IPS DF 6.9 (cell line): ENCODE data around the gene CTDSPL.

Experiments
- DNase-seq: peaks from one replicate; pipeline ENCODE4 v3.0.0-alpha.2; 2013; ENCODE audit warnings: low read depth, low spot score
- H3K27ac ChIP-seq: one replicate; pipeline ENCODE4 v1.5.1; 2013; ENCODE audit warnings: low read length, control low read depth
- H3K27me3 ChIP-seq: 2 replicates; pipeline ENCODE4 v1.6.1; 2013; ENCODE audit warnings: mild to moderate bottlenecking, low read length; ENCODE audit not compliant: control insufficient read depth, insufficient read depth
- H3K36me3 ChIP-seq: 2 replicates; pipeline ENCODE4 v1.6.1; 2013; ENCODE audit warnings: low read length; ENCODE audit not compliant: control insufficient read depth, insufficient read depth
- H3K4me1 ChIP-seq: 2 replicates; pipeline ENCODE4 v1.6.1; 2013; ENCODE audit warnings: low read length; ENCODE audit not compliant: control insufficient read depth, insufficient read depth
- H3K4me3 ChIP-seq: 2 replicates; pipeline ENCODE4 v1.5.1; 2013; ENCODE audit warnings: mild to moderate bottlenecking, low read length
- H3K9me3 ChIP-seq: 2 replicates; pipeline ENCODE4 v1.6.1; 2013; ENCODE audit warnings: low read length, inconsistent platforms; ENCODE audit not compliant: control insufficient read depth, insufficient read depth
- WGBS: extraction: QIAGEN DNeasy Blood & Tissue Kit; methylation state at CpG from one replicate; pipeline ENCODE4 v1.1.7; 2013; ENCODE audit warnings: mixed read lengths, missing lambda C conversion rate; ENCODE audit not compliant: insufficient read length, insufficient coverage; 5-methylcytosine and 5-hydroxymethylcytosine counted together

The CTDSPL gene

DNA sequence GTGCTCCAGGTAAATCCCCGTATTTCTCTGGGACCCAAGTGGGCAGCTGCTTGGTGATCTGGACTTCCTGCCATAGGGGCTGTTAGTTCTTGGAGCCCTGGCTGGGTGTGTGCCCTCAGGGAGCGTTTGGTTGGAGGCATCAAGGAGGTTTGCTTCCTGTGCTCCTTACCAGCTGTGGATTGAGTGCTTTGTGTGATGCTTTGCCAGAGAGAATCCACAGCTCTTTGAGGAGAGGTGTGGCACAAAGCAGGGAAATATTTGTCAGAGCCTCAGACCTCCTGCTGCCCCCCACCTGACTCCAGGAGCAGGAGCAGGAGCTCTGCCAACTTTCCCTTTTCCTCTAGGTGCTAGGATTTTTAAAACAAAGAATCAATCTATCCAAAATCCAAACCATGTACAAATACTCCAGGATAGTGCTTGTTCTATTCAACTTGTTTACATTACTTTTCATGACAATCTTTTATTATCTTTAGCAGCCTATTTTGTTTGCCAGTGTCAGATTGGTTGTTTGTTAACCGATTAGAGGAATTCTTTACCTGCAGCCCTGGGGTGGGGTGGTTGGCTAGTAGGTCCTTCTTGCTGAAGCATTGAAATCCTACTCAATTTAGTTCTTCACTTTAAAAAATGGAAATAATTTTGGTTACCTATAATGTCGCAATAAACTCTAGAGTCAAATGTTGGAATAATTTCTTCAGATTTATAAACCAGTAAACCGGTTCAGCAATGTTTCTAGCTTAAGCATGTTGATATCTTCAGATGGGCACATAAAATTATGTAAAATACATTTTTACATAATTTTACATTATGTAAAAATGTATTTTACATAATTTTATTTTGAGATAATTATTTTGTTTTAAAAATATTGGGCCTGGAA, 2.5 kb downstream of the CTDSPL start:
- no peak overlapping the region for H3K27ac ChIP-seq
- no peaks in the 10 kb centered on the region for H3K9me3 ChIP-seq
- no CpG with 5 or more reads among the region's 5 CpGs for WGBS
- no peaks in the 10 kb centered on the region for H3K36me3 ChIP-seq
- no peak overlapping the region for H3K4me3 ChIP-seq
- peaks cover 6% of the 10 kb centered on the region; the same call in 1 of the 2 replicates for H3K4me1 ChIP-seq
- DNase-seq, result no peak
- H3K27me3 ChIP-seq, result no peaks in the 10 kb centered on the region

DNA sequence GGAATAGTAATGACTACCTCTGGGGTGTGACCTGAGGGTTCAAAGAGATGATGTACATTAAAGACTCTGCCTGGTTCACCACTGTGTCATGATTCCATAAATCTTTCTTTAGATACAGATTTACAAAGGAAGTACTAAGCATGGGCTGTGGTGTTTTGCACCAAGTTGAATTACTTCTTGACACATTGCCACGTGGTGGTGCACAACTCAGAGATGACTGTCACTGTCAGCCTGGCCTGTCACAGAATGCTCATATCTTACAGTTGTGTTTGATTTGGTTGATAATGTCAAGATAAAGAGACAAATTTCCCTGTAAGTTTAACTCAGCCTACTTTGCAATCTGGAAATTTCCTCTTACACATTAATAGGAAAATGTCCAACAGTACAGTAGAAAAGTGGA, 3.2 kb downstream of the CTDSPL start:
- no peaks in the 10 kb centered on the region for H3K9me3 ChIP-seq
- no peak overlapping the region for H3K4me3 ChIP-seq
- H3K27ac ChIP-seq, result no peak overlapping the region
- H3K27me3 ChIP-seq, result no peaks in the 10 kb centered on the region
- WGBS, result no CpG with 5 or more reads among the region's 1 CpG
- peaks cover 6% of the 10 kb centered on the region; the same call in 1 of the 2 replicates for H3K4me1 ChIP-seq
- no peaks in the 10 kb centered on the region for H3K36me3 ChIP-seq
- no peak for DNase-seq

DNA sequence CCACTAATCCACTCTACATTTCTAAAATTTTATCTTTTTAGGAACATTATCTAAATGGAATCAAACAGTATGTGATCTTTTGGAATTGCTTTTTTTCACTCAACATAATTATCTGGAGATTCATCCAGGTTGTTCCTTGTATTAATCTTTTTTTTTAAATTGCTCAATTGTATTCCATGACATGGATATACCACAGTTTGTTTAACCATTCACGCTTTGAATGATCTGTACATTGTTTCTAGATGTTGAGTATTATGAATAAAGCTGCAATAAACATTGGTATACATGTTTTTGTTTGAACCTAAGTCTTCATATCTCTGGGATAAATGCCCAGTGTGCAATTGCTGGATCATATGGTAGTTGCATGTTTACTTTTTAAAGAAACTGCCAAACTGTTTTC, 5.5 kb downstream of the CTDSPL start:
- no peaks in the 10 kb centered on the region for H3K9me3 ChIP-seq
- no CpG with 5 or more reads among the region's 1 CpG for WGBS
- no peaks in the 10 kb centered on the region for H3K36me3 ChIP-seq
- DNase-seq, result no peak
- no peaks in the 10 kb centered on the region for H3K27me3 ChIP-seq
- H3K27ac ChIP-seq, result no peak overlapping the region
- H3K4me3 ChIP-seq, result no peak overlapping the region
- H3K4me1 ChIP-seq, result peaks cover 6% of the 10 kb centered on the region; the same call in 1 of the 2 replicates

DNA sequence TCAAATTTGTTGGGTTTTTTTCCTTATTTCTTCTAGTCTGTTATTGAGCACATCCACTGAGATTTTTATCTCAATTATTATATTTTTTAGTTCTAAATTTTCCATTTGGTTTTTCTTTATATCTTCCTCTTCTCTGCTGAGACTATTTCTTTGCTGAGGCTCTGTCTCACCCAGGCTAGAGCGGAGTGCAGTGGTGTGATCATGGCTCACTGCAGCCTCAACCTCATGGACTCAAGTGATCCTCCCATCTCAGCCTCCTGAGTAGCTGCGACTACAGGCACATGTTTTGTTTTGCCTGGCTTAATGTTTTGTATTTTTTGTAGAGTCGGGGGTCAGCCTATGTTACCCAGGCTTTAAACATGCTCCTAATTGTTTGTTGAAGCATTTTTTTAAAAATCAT, 10.2 kb downstream of the CTDSPL start:
- no peak for DNase-seq
- Histone ChIP-seq H3K27ac (no peak overlapping the region), H3K4me3 (no peak overlapping the region), H3K4me1 (no peaks in the 10 kb centered on the region), H3K9me3 (no peaks in the 10 kb centered on the region), H3K36me3 (no peaks in the 10 kb centered on the region), H3K27me3 (no peaks in the 10 kb centered on the region)
- WGBS, result no CpG with 5 or more reads among the region's 3 CpGs

DNA sequence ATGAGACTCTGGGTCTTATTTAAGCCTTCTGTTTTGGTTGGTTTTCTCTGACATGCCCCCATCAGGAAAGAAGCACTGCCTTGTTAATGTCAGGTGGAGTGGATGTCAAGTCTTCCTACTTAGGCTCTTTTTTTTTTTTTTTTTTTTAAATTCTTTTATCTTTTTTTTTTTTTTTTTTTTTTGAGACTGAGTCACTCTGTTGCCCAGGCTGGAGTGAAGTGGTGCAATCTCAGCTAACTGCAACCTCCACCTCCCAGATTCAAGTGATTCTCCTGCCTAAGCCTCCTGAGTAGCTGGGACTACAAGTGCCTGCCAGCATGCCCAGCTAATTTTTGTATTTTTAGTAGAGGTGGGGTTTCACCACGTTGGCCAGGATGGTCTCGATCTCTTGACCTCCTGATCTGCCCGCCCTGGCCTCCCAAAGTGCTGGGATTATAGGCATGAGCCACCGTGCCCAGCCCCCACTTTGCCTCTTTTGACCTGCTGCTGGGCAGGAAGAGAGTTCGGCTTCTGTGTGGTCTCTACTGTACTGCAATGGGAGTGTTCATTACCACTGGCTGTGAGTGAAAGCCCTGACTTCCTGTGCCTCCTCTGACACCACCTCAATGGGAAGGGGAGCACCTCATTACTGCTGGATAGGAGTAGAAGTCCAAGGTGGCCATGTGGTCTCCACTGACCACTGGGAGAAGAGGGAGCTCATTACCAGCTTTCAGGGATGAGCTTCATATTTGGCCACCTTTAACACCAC, 10.9 kb downstream of the CTDSPL start:
- whole genome bisulfite sequencing, result no CpG with 5 or more reads among the region's 5 CpGs

DNA sequence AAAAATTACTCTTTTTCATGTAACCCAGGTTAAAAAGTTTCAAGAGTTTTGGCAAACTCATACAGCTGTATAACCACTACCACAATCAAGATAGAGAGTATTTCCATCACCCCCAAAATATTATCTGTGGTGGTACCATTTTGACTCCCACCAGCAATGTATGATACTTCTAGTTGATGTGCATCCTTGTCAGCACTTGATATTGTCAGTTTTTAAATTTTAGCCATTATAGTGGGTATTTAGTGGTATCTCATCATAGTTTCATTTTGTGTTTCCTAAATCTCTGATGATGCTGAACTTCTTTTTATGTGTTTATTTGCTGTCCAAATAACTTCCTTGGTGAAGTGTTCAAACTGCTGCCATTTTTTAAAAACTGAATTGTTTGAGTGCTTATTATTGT, 14.6 kb downstream of the CTDSPL start:
- no peaks in the 10 kb centered on the region for H3K27me3 ChIP-seq
- DNase-seq, result no peak
- no peaks in the 10 kb centered on the region for H3K4me1 ChIP-seq
- H3K36me3 ChIP-seq, result no peaks in the 10 kb centered on the region
- no peak overlapping the region for H3K27ac ChIP-seq
- no peaks in the 10 kb centered on the region for H3K9me3 ChIP-seq
- no peak overlapping the region for H3K4me3 ChIP-seq

More for the DNA sequence above, 10.9 kb downstream of the CTDSPL start:
- no peak for DNase-seq
- Histone ChIP-seq H3K4me1 (no peaks in the 10 kb centered on the region), H3K4me3 (no peak overlapping the region), H3K36me3 (no peaks in the 10 kb centered on the region), H3K27me3 (no peaks in the 10 kb centered on the region), H3K9me3 (no peaks in the 10 kb centered on the region), H3K27ac (no peak overlapping the region)

DNA sequence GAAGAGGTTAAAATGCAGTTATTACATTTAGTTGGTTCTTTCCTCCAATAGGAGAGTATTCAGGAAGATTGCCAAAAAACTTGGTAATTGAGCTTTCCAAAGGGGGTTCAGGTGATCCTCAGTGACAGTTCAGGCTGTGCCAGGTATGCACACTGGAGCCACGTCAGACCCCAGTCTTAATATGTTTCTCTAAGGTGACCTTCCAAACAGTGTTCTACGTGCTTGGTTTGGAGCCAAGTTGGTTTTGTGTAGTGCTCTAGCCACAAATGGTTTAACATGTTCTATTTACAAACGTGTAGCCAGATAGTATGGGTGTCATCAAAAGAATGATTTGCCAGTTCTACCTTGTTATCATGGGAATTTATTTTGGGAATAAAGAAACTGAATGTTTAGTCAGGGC, 21.0 kb downstream of the CTDSPL start:
- DNase-seq, result no peak
- H3K27ac ChIP-seq, result no peak overlapping the region
- H3K27me3 ChIP-seq, result no peaks in the 10 kb centered on the region
- H3K36me3 ChIP-seq, result no peaks in the 10 kb centered on the region
- no CpG with 5 or more reads among the region's 3 CpGs for WGBS
- H3K4me3 ChIP-seq, result no peak overlapping the region
- no peaks in the 10 kb centered on the region for H3K9me3 ChIP-seq
- H3K4me1 ChIP-seq, result no peaks in the 10 kb centered on the region

DNA sequence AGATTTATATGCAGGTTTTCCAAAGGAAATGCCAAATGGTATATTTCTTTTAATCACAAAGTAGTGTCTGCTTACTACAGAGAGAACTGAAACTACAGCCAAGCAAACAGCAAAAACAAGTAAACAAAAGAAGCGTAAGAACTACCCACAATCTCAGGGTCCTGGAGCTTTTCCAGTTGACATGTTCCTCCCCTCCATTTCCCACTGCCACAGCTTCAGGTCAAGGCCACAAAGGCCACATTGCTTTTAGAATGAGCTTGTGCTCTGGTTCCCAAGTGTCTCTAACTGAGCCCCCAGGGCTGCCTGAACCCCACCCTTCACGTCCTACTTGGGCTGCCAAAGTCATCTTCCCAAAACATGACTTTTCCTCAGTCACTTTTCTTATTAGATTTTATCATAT, 24.1 kb downstream of the CTDSPL start:
- Histone ChIP-seq H3K4me3 (no peak overlapping the region), H3K27ac (no peak overlapping the region), H3K27me3 (no peaks in the 10 kb centered on the region), H3K36me3 (no peaks in the 10 kb centered on the region), H3K9me3 (no peaks in the 10 kb centered on the region), H3K4me1 (no peaks in the 10 kb centered on the region)
- no peak for DNase-seq
- WGBS, result no CpG with 5 or more reads among the region's 2 CpGs

DNA sequence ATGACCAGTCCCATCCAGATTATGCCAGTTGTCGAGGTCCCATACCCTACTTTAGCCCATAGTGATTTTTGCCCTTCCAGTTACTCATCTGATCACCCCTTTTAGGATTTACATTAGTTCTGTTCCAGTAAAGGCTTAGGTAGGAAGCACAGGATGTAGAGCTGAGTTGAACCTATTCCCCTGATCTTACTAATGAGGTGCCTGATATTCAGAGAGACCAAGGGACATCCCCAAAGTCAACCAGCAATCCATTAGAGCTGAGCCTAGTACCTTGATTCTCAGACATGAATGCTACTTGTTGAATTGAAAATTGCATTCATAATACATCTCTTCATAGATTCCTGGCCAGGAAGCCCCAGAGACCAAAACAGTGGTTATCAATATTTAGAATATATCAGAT, 24.7 kb downstream of the CTDSPL start:
- no peaks in the 10 kb centered on the region for H3K4me1 ChIP-seq
- H3K27ac ChIP-seq, result no peak overlapping the region
- WGBS, result no CpG with 5 or more reads among the region's 1 CpG
- H3K4me3 ChIP-seq, result no peak overlapping the region
- no peaks in the 10 kb centered on the region for H3K9me3 ChIP-seq
- no peaks in the 10 kb centered on the region for H3K27me3 ChIP-seq
- no peaks in the 10 kb centered on the region; the same call in 1 of the 2 replicates for H3K36me3 ChIP-seq
- DNase-seq, result no peak

DNA sequence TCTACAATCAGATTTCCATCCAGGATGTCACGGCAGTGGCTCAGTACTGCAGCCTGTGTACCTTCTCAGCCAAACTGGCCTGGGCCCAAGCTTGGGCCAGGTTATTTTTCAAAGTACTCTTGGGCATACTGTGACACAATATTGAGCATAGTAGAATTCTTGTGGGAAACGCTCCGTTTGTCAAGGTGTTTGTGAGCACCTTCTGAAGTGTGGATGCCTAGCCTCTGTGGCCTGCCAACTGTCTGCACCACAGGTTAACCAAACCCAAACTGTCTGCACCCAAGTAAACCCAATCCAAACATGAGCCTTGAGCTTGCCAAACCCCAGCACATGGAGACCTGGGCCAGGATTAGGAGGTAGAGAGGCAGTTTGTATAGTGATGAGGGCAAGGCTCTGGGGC, 25.4 kb downstream of the CTDSPL start:
- DNase-seq, result no peak
- Histone ChIP-seq H3K4me1 (no peaks in the 10 kb centered on the region), H3K27me3 (no peaks in the 10 kb centered on the region), H3K27ac (no peak overlapping the region), H3K9me3 (no peaks in the 10 kb centered on the region), H3K4me3 (no peak overlapping the region), H3K36me3 (no peaks in the 10 kb centered on the region; the same call in 1 of the 2 replicates)
- no CpG with 5 or more reads among the region's 3 CpGs for WGBS
